ENCODE data around the gene SH3D19. TPM values are rescaled to one million over a fixed set of nuclear protein-coding genes. Genes with fewer than 3 reads are reported as not detected.

The SH3D19 gene
- total and polyA plus RNA-seq, 4 donors, result 22.1 to 69.2 (median 50.8) TPM

- no peak overlapping the region for H3K4me3 ChIP-seq
- peaks cover 0 to 2% (median under 1%) of the 10 kb centered on the region in 4 donors for H3K36me3 ChIP-seq (ENCODE audit: control insufficient read depth in 4 of 4, insufficient read depth in 4 of 4, low read length in 4 of 4)
- no peak for DNase-seq
- no peaks in the 10 kb centered on the region for H3K27me3 ChIP-seq (ENCODE audit: control insufficient read depth in 3 of 3, insufficient read depth in 3 of 3, low read length in 2 of 3)
- no peak overlapping the region for H3K9ac ChIP-seq (ENCODE audit: insufficient read depth in 1 of 2, low read length in 2 of 2)
- H3K9me3 ChIP-seq (ENCODE audit: control insufficient read depth in 4 of 4, insufficient read depth in 3 of 4, low read length in 3 of 4), result no peaks in the 10 kb centered on the region
- TF ChIP-seq CTCF (IDR thresholded peaks at IDR 0.05; ENCODE audit: control extremely low read depth, extremely low read depth), result no peak
- no peak overlapping the region for H3K27ac ChIP-seq (ENCODE audit: low read depth in 1 of 2, low read length in 1 of 2)
- ATAC-seq (ENCODE audit: insufficient read depth, low FRiP score), result no peak
- H3K4me1 ChIP-seq (ENCODE audit: control insufficient read depth in 5 of 5, insufficient read depth in 5 of 5, low read length in 5 of 5), result peaks cover 0 to 15% (median 0%) of the 10 kb centered on the region in 5 donors
Observed at GRCh38 chr4:151304755-151305154, 20.6 kb downstream of the SH3D19 start.

GRCh38 chr4:151304226-151304625 is 21.2 kb downstream of the SH3D19 start:
- ATAC-seq (ENCODE audit: insufficient read depth, low FRiP score) (no peak), DNase-seq (no peak)
- H3K36me3 ChIP-seq (ENCODE audit: control insufficient read depth in 4 of 4, insufficient read depth in 4 of 4, low read length in 4 of 4), result peaks cover 0 to 2% (median under 1%) of the 10 kb centered on the region in 4 donors
- H3K9me3 ChIP-seq (ENCODE audit: control insufficient read depth in 4 of 4, insufficient read depth in 3 of 4, low read length in 3 of 4), result no peaks in the 10 kb centered on the region
- H3K4me3 ChIP-seq, result no peak overlapping the region
- H3K9ac ChIP-seq (ENCODE audit: insufficient read depth in 1 of 2, low read length in 2 of 2), result no peak overlapping the region
- H3K27ac ChIP-seq (ENCODE audit: low read depth in 1 of 2, low read length in 1 of 2), result no peak overlapping the region
- no peaks in the 10 kb centered on the region for H3K27me3 ChIP-seq (ENCODE audit: control insufficient read depth in 3 of 3, insufficient read depth in 3 of 3, low read length in 2 of 3)
- no peak for TF ChIP-seq CTCF (IDR thresholded peaks at IDR 0.05; ENCODE audit: control extremely low read depth, extremely low read depth)
- peaks cover 0 to 15% (median 0%) of the 10 kb centered on the region in 5 donors for H3K4me1 ChIP-seq (ENCODE audit: control insufficient read depth in 5 of 5, insufficient read depth in 5 of 5, low read length in 5 of 5)

GRCh38 chr4:151302432-151302831 is 23.0 kb downstream of the SH3D19 start:
- WGBS, 2 donors, result 82 to 84% methylated on average over 4 of the region's 4 CpGs
- peaks cover 0 to 18% (median 0%) of the 10 kb centered on the region in 5 donors for H3K4me1 ChIP-seq (ENCODE audit: control insufficient read depth in 5 of 5, insufficient read depth in 5 of 5, low read length in 5 of 5)
- DNase-seq (no peak), ATAC-seq (ENCODE audit: insufficient read depth, low FRiP score) (no peak)
- TF ChIP-seq CTCF (IDR thresholded peaks at IDR 0.05; ENCODE audit: control extremely low read depth, extremely low read depth), result no peak
- H3K9me3 ChIP-seq (ENCODE audit: control insufficient read depth in 4 of 4, insufficient read depth in 3 of 4, low read length in 3 of 4), result no peaks in the 10 kb centered on the region
- no peak overlapping the region for H3K27ac ChIP-seq (ENCODE audit: low read depth in 1 of 2, low read length in 1 of 2)
- H3K9ac ChIP-seq (ENCODE audit: insufficient read depth in 1 of 2, low read length in 2 of 2), result no peak overlapping the region
- no peaks in the 10 kb centered on the region for H3K36me3 ChIP-seq (ENCODE audit: control insufficient read depth in 4 of 4, insufficient read depth in 4 of 4, low read length in 4 of 4)
- no peak overlapping the region for H3K4me3 ChIP-seq
- no peaks in the 10 kb centered on the region for H3K27me3 ChIP-seq (ENCODE audit: control insufficient read depth in 3 of 3, insufficient read depth in 3 of 3, low read length in 2 of 3)

DNA sequence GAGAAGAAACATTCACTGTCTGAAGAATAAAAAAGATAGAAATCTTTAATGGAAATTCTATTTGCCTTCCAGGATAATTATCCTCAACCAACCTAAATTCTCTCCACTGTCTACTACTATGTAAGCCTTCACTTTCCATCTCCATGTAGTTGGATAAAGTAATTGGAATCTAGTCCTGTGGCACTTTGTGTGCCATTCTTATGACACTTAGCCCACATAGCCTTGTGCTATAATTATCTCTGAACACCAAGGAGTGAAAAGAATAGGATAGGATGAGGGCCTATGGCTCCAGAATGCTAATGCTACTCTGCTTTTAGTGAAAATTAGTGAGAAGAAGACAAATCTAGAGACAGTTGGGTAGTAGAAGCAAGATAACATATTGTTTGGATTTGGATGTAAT is 28.2 kb downstream of the SH3D19 start:
- ATAC-seq (ENCODE audit: insufficient read depth, low FRiP score) (no peak), DNase-seq (no peak)
- no peak overlapping the region for H3K4me3 ChIP-seq
- H3K36me3 ChIP-seq (ENCODE audit: control insufficient read depth in 4 of 4, insufficient read depth in 4 of 4, low read length in 4 of 4), result peaks cover 0 to 4% (median 0%) of the 10 kb centered on the region in 4 donors
- no peak overlapping the region for H3K9ac ChIP-seq (ENCODE audit: insufficient read depth in 1 of 2, low read length in 2 of 2)
- TF ChIP-seq CTCF (IDR thresholded peaks at IDR 0.05; ENCODE audit: control extremely low read depth, extremely low read depth), result no peak
- H3K27ac ChIP-seq (ENCODE audit: low read depth in 1 of 2, low read length in 1 of 2), result peak overlapping the region in 1 of 2 donors; percentile 82
- no peaks in the 10 kb centered on the region for H3K27me3 ChIP-seq (ENCODE audit: control insufficient read depth in 3 of 3, insufficient read depth in 3 of 3, low read length in 2 of 3)
- H3K9me3 ChIP-seq (ENCODE audit: control insufficient read depth in 4 of 4, insufficient read depth in 3 of 4, low read length in 3 of 4), result no peaks in the 10 kb centered on the region
- peaks cover 0 to 22% (median 0%) of the 10 kb centered on the region in 5 donors for H3K4me1 ChIP-seq (ENCODE audit: control insufficient read depth in 5 of 5, insufficient read depth in 5 of 5, low read length in 5 of 5)

Measured in lung (tissue), 12 donors.